ENCODE measurements around the gene MOXD1.

DNA sequence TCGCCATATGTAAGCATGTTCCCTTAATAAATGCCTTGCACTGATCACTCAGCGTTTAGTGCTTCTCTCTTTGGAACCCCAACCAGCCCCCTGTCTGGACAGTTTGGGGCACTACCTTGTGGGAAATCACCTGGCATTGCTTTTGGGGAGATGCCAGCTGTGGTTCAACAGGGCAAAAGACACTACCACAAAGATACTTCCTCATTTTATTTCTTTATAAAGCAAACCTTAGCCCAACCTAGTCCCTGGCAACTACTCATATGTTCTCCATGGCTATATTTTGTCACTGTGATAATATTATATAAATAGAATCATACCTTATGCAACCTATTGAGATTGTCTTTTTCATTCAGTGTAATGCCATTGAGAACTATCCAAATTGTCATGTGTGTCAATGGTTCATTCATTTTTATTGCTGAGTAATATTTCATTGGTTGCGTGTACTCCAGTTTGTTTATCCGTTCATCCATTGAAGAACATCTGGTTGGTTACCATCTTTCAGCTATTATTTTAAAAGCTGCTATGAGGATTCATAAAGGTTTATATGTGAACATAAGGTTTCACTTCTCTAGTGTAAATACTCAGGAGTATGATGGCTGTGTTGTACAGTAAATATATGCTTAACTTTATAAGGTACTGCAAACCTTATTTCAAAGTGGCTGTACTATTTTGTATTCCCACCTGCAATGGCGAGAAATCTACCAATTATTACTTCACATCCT is 114.8 kb downstream of the MOXD1 start:
- TF ChIP-seq, protein P1, sequence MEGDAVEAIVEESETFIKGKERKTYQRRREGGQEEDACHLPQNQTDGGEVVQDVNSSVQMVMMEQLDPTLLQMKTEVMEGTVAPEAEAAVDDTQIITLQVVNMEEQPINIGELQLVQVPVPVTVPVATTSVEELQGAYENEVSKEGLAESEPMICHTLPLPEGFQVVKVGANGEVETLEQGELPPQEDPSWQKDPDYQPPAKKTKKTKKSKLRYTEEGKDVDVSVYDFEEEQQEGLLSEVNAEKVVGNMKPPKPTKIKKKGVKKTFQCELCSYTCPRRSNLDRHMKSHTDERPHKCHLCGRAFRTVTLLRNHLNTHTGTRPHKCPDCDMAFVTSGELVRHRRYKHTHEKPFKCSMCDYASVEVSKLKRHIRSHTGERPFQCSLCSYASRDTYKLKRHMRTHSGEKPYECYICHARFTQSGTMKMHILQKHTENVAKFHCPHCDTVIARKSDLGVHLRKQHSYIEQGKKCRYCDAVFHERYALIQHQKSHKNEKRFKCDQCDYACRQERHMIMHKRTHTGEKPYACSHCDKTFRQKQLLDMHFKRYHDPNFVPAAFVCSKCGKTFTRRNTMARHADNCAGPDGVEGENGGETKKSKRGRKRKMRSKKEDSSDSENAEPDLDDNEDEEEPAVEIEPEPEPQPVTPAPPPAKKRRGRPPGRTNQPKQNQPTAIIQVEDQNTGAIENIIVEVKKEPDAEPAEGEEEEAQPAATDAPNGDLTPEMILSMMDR (IDR thresholded peaks at IDR 0.05) = no peak
- no peak for TF ChIP-seq ZFX (IDR thresholded peaks at IDR 0.05; ENCODE audit: borderline replicate concordance)
